ENCODE results near the gene PRDM16. TPM values are rescaled to one million over a fixed set of nuclear protein-coding genes. Genes with fewer than 3 reads are reported as not detected.

Gene PRDM16
- total and polyA plus RNA-seq, 2 of the 8 experiments (the other 6 are each of a cell fraction or from before 2014, with no cell fraction given) = 0.39 to 0.43 TPM

GRCh38 chr1:3476666-3477065, 407.7 kb downstream of the PRDM16 start:
- Histone ChIP-seq H2BK20ac (ENCODE audit: low read length) (no peak overlapping the region), H3K56ac (replicated peaks; ENCODE audit: insufficient read length, low read depth, low read length) (no peak overlapping the region), H3K23me2 (ENCODE audit: low read depth, low read length) (no peaks in the 10 kb centered on the region), H4K20me1 (replicated peaks in 1 of 2; ENCODE audit: control insufficient read depth in 1 of 2, insufficient read depth in 2 of 2, low read length in 2 of 2) (peaks cover 2 to 9% of the 10 kb centered on the region in 2 experiments), H3K79me2 (ENCODE audit: control insufficient read depth in 1 of 2, insufficient read depth in 2 of 2, low read length in 2 of 2) (no peaks in the 10 kb centered on the region), H2BK15ac (ENCODE audit: low read length) (no peak overlapping the region), H2BK120ac (replicated peaks; ENCODE audit: low read depth, low read length) (no peak overlapping the region), H2BK12ac (ENCODE audit: low read depth, low read length) (no peak overlapping the region), H3K79me1 (ENCODE audit: low read depth, low read length) (no peaks in the 10 kb centered on the region), H3K9me3 (ENCODE audit: insufficient read depth in 2 of 2, low read depth in 1 of 2, low read length in 1 of 2) (no peaks in the 10 kb centered on the region), H3K36me3 (ENCODE audit: control insufficient read depth in 2 of 4, insufficient read depth in 4 of 4, low read length in 3 of 4) (peaks cover 0 to 16% (median 7%) of the 10 kb centered on the region in 4 experiments; a peak in 5 of 8 replicates), H3K27me3 (replicated peaks in 1 of 4; ENCODE audit: control insufficient read depth in 3 of 4, extremely low read depth in 1 of 4, insufficient read depth in 3 of 4, low read length in 3 of 4) (no peaks in the 10 kb centered on the region), H4K8ac (ENCODE audit: extremely low read depth, insufficient read depth, low read length) (no peak overlapping the region), H3K23ac (ENCODE audit: insufficient read length) (no peak overlapping the region), H3K9ac (replicated peaks in 1 of 4; ENCODE audit: extremely low read depth in 1 of 4, low read depth in 3 of 4, low read length in 3 of 4) (no peak overlapping the region), H3K14ac (ENCODE audit: insufficient read length) (no peak overlapping the region), H3K18ac (ENCODE audit: extremely low read depth, low read length) (no peak overlapping the region), H2AK5ac (ENCODE audit: low read depth, low read length) (no peak overlapping the region), H2BK5ac (ENCODE audit: low read depth, low read length) (no peak overlapping the region), H4K91ac (replicated peaks; ENCODE audit: insufficient read length, low read length) (no peak overlapping the region), H3K4ac (replicated peaks; ENCODE audit: insufficient read length, low read depth, low read length) (no peak overlapping the region), H3K4me2 (ENCODE audit: insufficient read depth in 1 of 2, low read depth in 2 of 2, low read length in 2 of 2) (no peak overlapping the region), H3K27ac (ENCODE audit: low read depth, low read length) (no peak overlapping the region), H3K4me1 (replicated peaks in 1 of 4; ENCODE audit: control insufficient read depth in 3 of 4, insufficient read depth in 4 of 4, low read length in 3 of 4) (peaks cover 0 to 8% (median 5%) of the 10 kb centered on the region in 4 experiments; a peak in 6 of 7 replicates), H2AFZ (ENCODE audit: low read length) (no peak overlapping the region), H3K4me3 (ENCODE audit: extremely low read depth in 1 of 4, insufficient read depth in 2 of 4, low read depth in 3 of 4, low read length in 4 of 4) (no peak overlapping the region), H4K5ac (ENCODE audit: insufficient read length, low read depth, low read length) (no peak overlapping the region)
- CTCF ChIA-PET (ENCODE audit: partially characterized antibody) = interaction anchor here (2.6 kb wide), 1 partner anchor 14 kb away, joined by 9 read pairs; no protein-coding TSS in a partner anchor
- 90% methylated on average over 2 of the region's 16 CpGs; no CpG with 5 or more reads in 1 of the 2 experiments for WGBS, 2 experiments (ENCODE audit: extremely low coverage in 1 of 2, insufficient coverage in 1 of 2, insufficient read length in 1 of 2, insufficient replicate concordance in 2 of 2, low coverage in 1 of 2, low lambda C conversion rate in 2 of 2, missing lambda C conversion rate in 1 of 2)
- no peak for FAIRE-seq
- POLR2A ChIA-PET (ENCODE audit: partially characterized antibody) = interaction anchor here (1.6 kb wide), 1 partner anchor 10 kb away, joined by 6 read pairs; no protein-coding TSS in a partner anchor
- DNase-seq (ENCODE audit: low read depth in 1 of 2, low spot score in 2 of 2) = no peak
- TF ChIP-seq NANOG (IDR thresholded peaks at IDR 0.05; ENCODE audit: insufficient read depth, low read depth, low read length, poor library complexity, severe bottlenecking) (no peak), CHD2 (IDR thresholded peaks at IDR 0.05; ENCODE audit: low read length) (no peak), BCL11A (IDR thresholded peaks at IDR 0.05; ENCODE audit: low read depth in 2 of 2, low read length in 2 of 2) (no peak), POLR2A (IDR thresholded peaks at IDR 0.05; ENCODE audit: control extremely low read depth in 1 of 2, low read depth in 2 of 2, low read length in 2 of 2) (no peak), MAX (IDR thresholded peaks at IDR 0.05) (no peak), CBX8 (IDR thresholded peaks at IDR 0.05; ENCODE audit: borderline replicate concordance, low read depth, low read length) (no peak), HDAC2 (IDR thresholded peaks at IDR 0.05; ENCODE audit: borderline replicate concordance in 1 of 2, low read depth in 2 of 2, low read length in 2 of 2) (no peak), SAP30 (IDR thresholded peaks at IDR 0.05; ENCODE audit: insufficient read depth, insufficient replicate concordance, low read length) (no peak), TEAD4 (IDR thresholded peaks at IDR 0.05; ENCODE audit: low read depth, low read length) (no peak), KDM5A (IDR thresholded peaks at IDR 0.05; ENCODE audit: low read length) (no peak), POU5F1 (IDR thresholded peaks at IDR 0.05; ENCODE audit: low read depth, low read length) (no peak), TCF12 (IDR thresholded peaks at IDR 0.05; ENCODE audit: low read depth, low read length) (no peak), CHD1 (IDR thresholded peaks at IDR 0.05; ENCODE audit: low read depth, low read length) (no peak), YY1 (IDR thresholded peaks at IDR 0.05; ENCODE audit: low read depth, low read length) (no peak), SUZ12 (IDR thresholded peaks at IDR 0.05; ENCODE audit: low read length) (no peak)

Data from H1 (cell line).